NCI-H526 treated with DMSO at 0.1 percent for 48 hours (cell line): Measurements from ENCODE around the gene OR6C74.

Source experiments
- DNase-seq: peaks from one replicate; lab custom pipeline; 2025; lab: John Stamatoyannopoulos, UW

Gene OR6C74

DNA sequence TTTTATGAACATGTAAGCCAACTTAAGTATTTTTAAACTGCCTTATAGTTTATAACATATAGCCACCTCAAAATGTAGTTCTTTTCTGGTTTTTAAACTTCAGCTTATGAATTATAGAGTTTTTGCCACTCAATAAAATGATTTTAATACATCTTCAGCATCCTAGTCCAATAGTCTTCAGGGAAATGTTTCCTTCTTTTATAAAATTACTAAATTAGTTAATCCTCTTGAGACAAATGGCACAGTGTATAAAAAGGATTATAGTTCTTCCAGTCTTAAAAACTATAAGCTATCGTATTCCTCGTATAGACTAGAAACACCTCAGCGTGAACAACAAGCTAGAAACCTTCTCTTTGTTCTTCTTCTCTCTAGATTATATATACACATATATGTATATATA, at the start of gene OR6C74:
TSS of gene OR6C74 (plus strand) at position 301 of the 400 bp plus-strand sequence. CDS start 2,679 bp downstream, outside the sequence.
- DNase-seq: no peak

DNA sequence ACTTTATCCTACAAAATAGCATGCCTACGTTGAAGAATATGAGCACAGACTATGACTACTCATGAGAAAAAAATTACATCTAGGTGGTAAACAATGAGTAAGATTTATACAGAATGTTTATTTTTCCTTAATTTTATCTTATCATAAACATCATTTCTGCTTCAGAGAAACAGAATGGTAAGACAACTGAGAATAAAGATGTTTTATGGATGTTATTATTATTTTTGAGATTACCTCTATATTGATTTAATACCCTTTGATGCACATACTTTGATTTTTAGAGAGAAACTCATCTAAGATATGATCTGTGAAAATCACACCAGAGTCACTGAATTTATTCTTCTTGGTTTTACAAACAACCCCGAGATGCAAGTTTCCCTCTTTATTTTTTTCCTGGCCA, 23.7 kb upstream of the OR6C74 start, which contains the start of gene OR10A7:
TSS of gene OR10A7 (plus strand) at position 301 of the 400 bp plus-strand sequence. CDS start at position 301, 0 bp downstream.
- no peak for DNase-seq

DNA sequence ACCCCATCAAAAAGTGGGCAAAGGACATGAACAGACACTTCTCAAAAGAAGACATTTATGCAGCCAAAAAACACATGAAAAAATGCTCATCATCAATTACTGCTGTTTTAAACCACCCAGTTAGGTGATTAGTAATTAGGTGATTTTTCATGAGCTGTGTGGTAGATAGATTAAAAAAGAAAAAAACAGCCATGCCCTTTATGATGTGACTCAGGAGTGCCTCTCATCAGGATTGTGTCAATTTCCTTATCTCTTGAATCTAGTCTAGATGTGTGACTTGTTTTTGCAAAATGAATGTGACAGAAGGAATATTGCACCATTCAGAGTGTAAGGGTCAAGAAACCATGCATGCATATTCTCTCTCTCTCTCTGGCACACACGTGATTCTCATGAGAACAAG, 17.9 kb upstream of the OR6C74 start:
- DNase-seq: no peak

DNA sequence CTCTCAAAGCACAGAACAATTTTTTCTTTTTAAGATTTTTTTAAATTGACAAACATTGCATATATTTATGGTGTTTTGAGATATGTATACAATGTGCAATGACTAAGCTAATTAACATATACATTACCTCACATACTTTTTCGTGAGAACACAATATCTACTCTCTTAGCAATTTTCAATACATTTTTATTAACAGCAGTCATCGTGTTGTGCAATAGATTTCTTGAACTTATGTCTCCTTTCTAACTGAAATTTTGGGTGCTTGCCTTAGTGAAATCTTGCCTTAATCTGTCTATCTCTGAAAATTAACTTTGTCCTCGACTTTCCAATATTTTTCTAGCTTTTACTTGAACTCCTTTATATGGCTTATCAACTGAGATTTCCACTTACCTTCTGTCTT, 16.8 kb upstream of the OR6C74 start:
- DNase-seq: no peak

DNA sequence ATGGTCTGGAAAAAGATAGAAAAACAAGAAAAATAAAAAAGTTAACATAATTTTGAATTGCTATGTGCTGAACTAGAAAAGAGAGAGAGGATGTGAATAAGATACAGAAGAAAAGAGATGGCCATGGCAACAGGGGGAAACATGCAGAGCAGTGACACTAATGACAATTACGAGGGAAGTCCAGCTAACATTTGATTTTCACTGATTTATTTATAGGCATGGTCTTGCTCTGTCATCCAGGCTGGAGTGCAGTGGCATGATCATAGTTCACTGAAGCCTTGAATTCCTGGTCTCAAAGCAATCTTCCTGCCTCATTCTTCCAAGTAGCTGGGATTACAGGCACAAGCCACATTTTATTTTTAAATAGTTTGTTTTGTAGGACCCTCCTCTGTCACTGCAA, 1.8 kb downstream of the OR6C74 start:
- DNase-seq: no peak

DNA sequence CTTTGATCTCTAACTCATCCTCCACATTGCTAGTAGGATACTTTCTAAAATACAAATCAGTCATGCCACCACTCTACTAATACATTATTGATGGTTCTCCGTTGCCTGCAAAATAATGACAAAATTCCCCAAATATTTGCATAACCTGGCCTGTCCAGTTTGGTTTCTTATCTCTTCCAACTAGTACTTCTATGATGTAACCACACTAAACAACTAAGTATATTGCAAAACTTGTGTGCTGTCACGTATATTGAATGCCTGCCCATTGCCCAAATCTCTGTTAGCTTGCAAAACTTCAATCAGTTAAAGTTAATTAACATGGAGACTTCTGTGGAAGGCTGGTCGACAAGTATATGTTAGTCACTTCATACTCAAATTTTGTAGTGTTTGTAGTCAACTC, 6.5 kb downstream of the OR6C74 start:
- no peak for DNase-seq

DNA sequence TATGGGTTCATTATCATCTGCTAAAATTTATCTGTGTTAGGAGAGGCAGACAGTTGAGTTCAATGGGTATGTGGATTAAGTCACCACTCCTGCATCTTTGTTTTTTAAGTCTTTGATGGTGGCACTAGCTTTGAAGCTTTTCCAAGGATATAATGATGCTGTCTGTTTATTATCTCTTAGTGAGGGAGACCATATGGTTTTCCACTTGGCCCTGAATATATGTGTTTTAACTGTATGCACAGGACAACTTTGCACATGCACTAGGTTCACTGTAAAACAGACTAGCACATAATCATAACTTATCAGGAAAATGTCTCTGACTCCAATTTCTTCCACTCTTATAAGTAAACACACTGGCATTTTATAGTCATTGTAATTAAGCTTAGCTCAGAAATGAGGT, 8.9 kb downstream of the OR6C74 start:
- no peak for DNase-seq

DNA sequence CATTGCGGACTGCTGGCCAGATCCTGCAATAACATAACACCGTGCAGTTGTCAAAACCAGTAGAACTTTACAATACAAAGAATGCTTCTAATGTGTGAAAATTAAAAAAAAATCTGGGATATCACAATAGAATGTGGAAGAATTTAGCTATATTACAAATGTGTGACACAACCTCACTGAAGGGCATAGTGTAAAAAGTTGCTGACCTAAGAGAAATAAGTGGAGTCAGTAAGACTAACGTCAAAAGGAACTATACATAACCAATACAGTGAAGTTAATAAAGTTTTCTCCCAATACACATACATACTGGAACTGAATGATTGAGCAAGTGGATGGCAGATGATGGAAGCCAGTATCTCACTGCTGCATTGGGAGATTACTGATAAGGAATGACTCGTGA, 12.4 kb downstream of the OR6C74 start:
- no peak for DNase-seq

DNA sequence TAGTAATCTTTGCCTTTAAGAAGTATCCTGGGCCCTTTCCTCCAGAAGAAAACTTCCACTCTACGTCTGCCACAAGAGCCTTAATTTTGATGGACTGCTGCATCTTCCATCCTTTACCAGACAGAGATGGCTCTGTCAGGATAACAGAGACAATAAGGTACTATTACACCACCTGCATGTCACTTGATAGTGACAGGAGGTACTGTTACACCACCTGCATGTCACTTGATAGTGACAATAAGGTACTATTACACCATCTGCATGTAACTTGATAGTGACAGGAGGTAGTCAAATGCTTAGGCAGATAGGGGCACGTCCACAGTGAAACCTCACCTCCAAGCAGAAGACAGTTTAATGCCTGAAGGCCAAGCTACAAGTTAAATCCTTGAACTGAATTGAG, 13.9 kb downstream of the OR6C74 start:
- DNase-seq: no peak

DNA sequence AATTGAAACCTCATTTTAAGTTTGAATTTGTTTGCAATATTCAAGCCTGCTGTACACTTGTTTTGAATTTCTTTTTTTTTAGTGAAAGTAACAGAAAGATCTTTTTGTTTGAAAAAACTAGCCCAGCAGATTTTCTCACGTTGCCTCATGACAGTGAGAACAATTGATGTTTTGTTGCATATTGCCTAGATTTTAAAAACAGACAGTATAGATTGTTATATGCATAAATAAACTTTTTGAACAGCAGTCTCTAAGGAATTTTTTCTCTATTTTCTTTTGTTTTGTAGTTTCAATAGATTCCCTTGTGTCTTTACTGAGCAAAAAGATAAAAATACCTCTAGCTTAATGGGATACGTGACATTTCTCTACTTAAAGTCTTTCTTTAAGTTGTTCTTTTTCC, 36.6 kb downstream of the OR6C74 start:
- DNase-seq: no peak

DNA sequence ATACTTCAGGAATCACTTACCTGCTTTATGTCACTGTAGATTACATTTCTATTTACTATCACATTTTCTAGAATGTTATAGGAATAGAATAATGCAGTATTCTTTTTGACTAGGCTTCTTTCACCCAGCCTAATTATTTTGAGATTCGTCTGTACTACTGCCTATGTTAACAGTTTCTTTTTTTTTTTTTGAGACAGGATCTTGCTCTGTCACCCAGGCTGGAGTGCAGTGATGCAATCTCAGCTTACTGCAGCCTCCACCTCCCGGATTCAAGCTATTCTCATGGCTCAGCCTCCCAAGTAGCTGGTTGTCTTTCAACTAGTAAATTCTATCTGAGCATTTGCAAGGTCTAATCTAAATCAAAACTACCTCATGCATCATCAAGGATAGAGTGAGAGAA, 45.6 kb downstream of the OR6C74 start:
- no peak for DNase-seq
